OCI-LY7 (cell line): ENCODE measurements around the gene GRIA4.

ENCODE experiments used
- EZH2phosphoT487 ChIP-seq: fragments of 200-600 bp; sonication (generic); IDR thresholded peaks from 2 replicates; pipeline ENCODE4 v1.6.1; 2018; ENCODE audit warnings: low read depth, borderline replicate concordance, mild to moderate bottlenecking, mixed run types, antibody characterized with exemption, low read length, moderate library complexity, mixed read lengths
- TF ChIP-seq, protein P1 (sequence below): fragments of 200-600 bp; sonication (generic); conservative IDR thresholded peaks from 2 replicates; pipeline ENCODE4 v1.5.1; 2014; ENCODE audit warnings: mild to moderate bottlenecking, antibody characterized with exemption, low read length, moderate library complexity, mixed read lengths

DNA sequence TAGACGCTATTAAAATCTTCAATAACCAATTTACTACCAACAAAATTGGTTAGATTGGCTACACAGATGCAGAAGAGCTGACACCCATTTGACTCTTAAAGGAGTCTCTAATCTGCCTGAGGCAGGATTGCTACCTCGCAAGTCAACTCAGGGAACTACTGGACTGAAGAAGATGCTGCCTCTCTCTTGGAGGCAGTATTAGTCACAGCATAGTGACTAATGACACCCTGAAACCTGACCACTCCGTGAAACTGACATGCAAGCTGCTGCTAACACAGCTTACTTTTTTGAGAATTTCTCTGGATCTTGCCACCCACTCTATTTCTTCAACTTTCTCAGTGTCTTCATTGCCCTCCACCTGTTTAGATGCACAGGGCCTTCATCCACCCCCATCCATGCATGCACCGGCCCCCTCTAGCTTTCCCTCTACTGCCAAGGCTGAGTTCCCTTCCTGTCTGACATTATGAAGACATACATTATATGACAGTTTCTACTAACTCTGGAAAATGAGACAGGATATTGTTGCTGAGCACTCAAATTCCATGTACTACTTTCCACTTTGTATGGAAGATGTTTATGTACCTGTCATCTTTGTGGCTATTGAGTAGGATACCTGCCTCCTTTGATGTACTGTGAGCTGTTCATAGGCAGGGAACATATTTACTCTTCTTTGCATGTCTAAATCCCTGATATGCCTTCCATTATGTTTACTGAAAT, 229.0 kb downstream of the GRIA4 start:
- no peak for TF ChIP-seq EZH2phosphoT487
- TF ChIP-seq, protein P1, sequence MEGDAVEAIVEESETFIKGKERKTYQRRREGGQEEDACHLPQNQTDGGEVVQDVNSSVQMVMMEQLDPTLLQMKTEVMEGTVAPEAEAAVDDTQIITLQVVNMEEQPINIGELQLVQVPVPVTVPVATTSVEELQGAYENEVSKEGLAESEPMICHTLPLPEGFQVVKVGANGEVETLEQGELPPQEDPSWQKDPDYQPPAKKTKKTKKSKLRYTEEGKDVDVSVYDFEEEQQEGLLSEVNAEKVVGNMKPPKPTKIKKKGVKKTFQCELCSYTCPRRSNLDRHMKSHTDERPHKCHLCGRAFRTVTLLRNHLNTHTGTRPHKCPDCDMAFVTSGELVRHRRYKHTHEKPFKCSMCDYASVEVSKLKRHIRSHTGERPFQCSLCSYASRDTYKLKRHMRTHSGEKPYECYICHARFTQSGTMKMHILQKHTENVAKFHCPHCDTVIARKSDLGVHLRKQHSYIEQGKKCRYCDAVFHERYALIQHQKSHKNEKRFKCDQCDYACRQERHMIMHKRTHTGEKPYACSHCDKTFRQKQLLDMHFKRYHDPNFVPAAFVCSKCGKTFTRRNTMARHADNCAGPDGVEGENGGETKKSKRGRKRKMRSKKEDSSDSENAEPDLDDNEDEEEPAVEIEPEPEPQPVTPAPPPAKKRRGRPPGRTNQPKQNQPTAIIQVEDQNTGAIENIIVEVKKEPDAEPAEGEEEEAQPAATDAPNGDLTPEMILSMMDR = no peak
